Tibial nerve (tissue), 4 donors: ENCODE results near the gene ERG28.

Experiments
- EP300 ChIP-seq, 2 donors: sonication (generic); formaldehyde crosslinking; IDR thresholded peaks; one replicate each; pipeline ENCODE4 v1.6.1; 2017; ENCODE audit warnings: antibody characterized with exemption in 2 of 2, mild to moderate bottlenecking in 1 of 2
- POLR2A ChIP-seq, 2 donors: fragments of 450-650 bp; IDR thresholded peaks; one replicate each; pipeline ENCODE4 v1.6.1; 2017; ENCODE audit warnings: antibody characterized with exemption in 2 of 2, mild to moderate bottlenecking in 2 of 2, moderate library complexity in 2 of 2
- TF ChIP-seq, protein P1 (sequence below), 5 experiments: fragments of 200-600 bp in 3 of 5; fragments of 450-650 bp in 2 of 5; sonication (generic) in 3 of 5; IDR thresholded peaks; one replicate each; pipeline ENCODE4 v1.5.1; 2016 to 2019; ENCODE audit warnings: antibody characterized with exemption in 5 of 5, mild to moderate bottlenecking in 3 of 5, moderate library complexity in 2 of 5

DNA sequence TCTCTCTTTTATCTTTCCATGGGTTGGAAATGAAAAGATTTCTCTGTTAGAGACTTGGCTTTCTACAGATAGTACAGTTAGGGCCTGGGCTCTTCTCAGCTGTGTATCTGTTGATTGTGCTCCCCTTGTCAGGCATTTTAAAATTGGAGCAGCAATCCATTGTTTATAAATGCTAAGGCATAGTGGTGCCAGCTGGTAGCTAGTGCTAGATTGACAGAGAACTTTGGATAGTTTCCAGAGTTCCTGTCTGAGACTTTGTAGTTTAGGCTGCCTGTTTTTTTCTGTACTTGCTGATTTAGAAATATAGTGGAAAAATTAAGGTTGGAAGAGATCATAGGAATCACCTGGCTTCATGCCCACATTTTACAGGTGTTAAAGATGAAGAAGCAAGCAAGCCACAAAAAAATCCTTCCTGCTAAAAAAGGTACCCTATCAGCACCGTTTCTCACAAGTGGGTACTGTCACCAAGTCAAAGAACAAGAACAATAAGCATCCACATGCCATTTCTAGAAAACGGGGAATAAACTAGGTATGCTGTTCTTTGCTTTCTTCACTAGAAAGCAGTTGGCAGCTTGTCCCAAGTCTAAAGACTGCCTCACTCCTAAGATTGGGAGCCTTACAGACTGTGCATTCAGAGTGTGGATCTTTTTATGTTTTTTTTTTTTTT is 6.6 kb upstream of the ERG28 start:
- TF ChIP-seq, protein P1, sequence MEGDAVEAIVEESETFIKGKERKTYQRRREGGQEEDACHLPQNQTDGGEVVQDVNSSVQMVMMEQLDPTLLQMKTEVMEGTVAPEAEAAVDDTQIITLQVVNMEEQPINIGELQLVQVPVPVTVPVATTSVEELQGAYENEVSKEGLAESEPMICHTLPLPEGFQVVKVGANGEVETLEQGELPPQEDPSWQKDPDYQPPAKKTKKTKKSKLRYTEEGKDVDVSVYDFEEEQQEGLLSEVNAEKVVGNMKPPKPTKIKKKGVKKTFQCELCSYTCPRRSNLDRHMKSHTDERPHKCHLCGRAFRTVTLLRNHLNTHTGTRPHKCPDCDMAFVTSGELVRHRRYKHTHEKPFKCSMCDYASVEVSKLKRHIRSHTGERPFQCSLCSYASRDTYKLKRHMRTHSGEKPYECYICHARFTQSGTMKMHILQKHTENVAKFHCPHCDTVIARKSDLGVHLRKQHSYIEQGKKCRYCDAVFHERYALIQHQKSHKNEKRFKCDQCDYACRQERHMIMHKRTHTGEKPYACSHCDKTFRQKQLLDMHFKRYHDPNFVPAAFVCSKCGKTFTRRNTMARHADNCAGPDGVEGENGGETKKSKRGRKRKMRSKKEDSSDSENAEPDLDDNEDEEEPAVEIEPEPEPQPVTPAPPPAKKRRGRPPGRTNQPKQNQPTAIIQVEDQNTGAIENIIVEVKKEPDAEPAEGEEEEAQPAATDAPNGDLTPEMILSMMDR (IDR thresholded peaks at IDR 0.05), result no peak
- no peak for TF ChIP-seq EP300 (IDR thresholded peaks at IDR 0.05)
- no peak for TF ChIP-seq POLR2A (IDR thresholded peaks at IDR 0.05)
